SU-DHL-6 (cell line): ENCODE results near the gene TIPARP.

Source experiments
- H2AFZ ChIP-seq: fragments of 200-600 bp; sonication (generic); 2 replicates; pipeline ENCODE4 v1.6.1; 2014; ENCODE audit warnings: low read depth, mild to moderate bottlenecking, moderate library complexity, mixed read lengths, antibody characterized with exemption, low read length; ENCODE audit not compliant: severe bottlenecking
- H3F3A ChIP-seq: fragments of 200-600 bp; shearing (Covaris generic); 2 replicates; pipeline ENCODE4 v1.6.0; 2016; ENCODE audit warnings: antibody characterized with exemption, mild to moderate bottlenecking; ENCODE audit not compliant: insufficient read depth
- H3K27ac ChIP-seq: fragments of 200-600 bp; sonication (generic); 2 replicates; pipeline ENCODE4 v1.5.1; 2016; ENCODE audit warnings: low read depth, mild to moderate bottlenecking, low read length, moderate library complexity, mixed read lengths
- H3K27me3 ChIP-seq: fragments of 200-600 bp; sonication (generic), shearing (Covaris generic); 2 replicates; pipeline ENCODE4 v1.6.0; 2014; ENCODE audit warnings: mild to moderate bottlenecking, low read length
- H3K36me3 ChIP-seq: fragments of 200-600 bp; sonication (generic); 2 replicates; pipeline ENCODE4 v1.6.1; 2014; ENCODE audit warnings: mild to moderate bottlenecking, low read length, mixed read lengths
- H3K4me2 ChIP-seq: fragments of 300-600, 200-600 bp; shearing (Covaris generic), sonication (generic); 2 replicates; pipeline ENCODE4 v1.6.0; 2014; ENCODE audit warnings: low read length, low read depth, mild to moderate bottlenecking; ENCODE audit not compliant: poor library complexity, severe bottlenecking
- H3K4me3 ChIP-seq: fragments of 200-600 bp; sonication (generic); 2 replicates; pipeline ENCODE4 v1.5.1; 2014; ENCODE audit warnings: antibody characterized with exemption, low read length, mild to moderate bottlenecking, mixed read lengths; ENCODE audit not compliant: insufficient read depth, poor library complexity, severe bottlenecking
- H3K79me2 ChIP-seq: fragments of 200-600 bp; sonication (generic); 2 replicates; pipeline ENCODE4 v1.6.1; 2014; ENCODE audit warnings: mild to moderate bottlenecking, low read length, moderate library complexity; ENCODE audit not compliant: insufficient read depth
- H3K9ac ChIP-seq: fragments of 200-600 bp; sonication (generic); 2 replicates; pipeline ENCODE4 v1.7.0; 2014; ENCODE audit warnings: mild to moderate bottlenecking, low read length
- H3K9me2 ChIP-seq: fragments of 200-600 bp; sonication (generic); replicated peaks from 2 replicates; pipeline ENCODE4 v1.6.1; 2014; ENCODE audit warnings: low read length; ENCODE audit not compliant: insufficient read depth
- H3K9me3 ChIP-seq: fragments of 200-600 bp; sonication (generic); 2 replicates; pipeline ENCODE4 v1.6.1; 2014; ENCODE audit warnings: low read length, mixed read lengths; ENCODE audit not compliant: insufficient read depth
- H4K20me1 ChIP-seq: fragments of 200-600 bp; sonication (generic); 2 replicates; pipeline ENCODE4 v1.6.1; 2014; ENCODE audit warnings: low read depth, mild to moderate bottlenecking, antibody characterized with exemption, low read length, moderate library complexity, mixed read lengths
- EZH2phosphoT487 ChIP-seq: fragments of 200-600 bp; sonication (generic), shearing (Covaris generic); conservative IDR thresholded peaks from 2 replicates; pipeline ENCODE4 v1.6.1; 2018; ENCODE audit warnings: mild to moderate bottlenecking, antibody characterized with exemption, low read length, moderate library complexity, mixed read lengths
- TF ChIP-seq, protein P1 (sequence below): fragments of 200-600 bp; sonication (generic); IDR thresholded peaks from one replicate; pipeline ENCODE4 v1.5.1; 2017; ENCODE audit warnings: antibody characterized with exemption, mild to moderate bottlenecking, low read length, moderate library complexity; ENCODE audit not compliant: insufficient read depth, poor library complexity, severe bottlenecking

TIPARP gene

DNA sequence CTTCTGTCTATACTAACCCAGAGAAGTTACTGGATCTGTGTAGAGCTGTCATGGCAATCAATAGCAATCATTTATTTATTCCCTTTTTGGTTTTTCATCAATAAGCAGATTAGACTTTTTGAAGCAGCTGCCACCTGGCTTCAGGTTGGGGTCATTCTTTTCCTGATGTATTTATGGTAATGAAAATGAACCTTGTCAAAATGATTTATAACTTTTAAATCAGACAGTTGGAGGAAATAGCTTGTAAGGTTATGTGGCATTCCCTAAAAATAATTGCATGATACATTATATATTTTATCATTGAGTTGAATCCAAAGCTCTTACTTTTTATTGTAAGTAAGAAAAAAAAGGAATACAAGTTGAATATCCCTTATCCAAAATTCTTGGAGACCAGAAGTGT is 8.6 kb downstream of the TIPARP start:
- H3K4me3 ChIP-seq, result no peak overlapping the region
- peaks cover 76% of the 10 kb centered on the region for H3K36me3 ChIP-seq
- peaks cover 100% of the 10 kb centered on the region for H3K79me2 ChIP-seq
- no peaks in the 10 kb centered on the region for H3K9me3 ChIP-seq
- H3K9ac ChIP-seq, result no peak overlapping the region
- peaks cover 36% of the 10 kb centered on the region; the same call in 1 of the 2 replicates for H3F3A ChIP-seq
- TF ChIP-seq EZH2phosphoT487, result no peak
- TF ChIP-seq, protein P1, sequence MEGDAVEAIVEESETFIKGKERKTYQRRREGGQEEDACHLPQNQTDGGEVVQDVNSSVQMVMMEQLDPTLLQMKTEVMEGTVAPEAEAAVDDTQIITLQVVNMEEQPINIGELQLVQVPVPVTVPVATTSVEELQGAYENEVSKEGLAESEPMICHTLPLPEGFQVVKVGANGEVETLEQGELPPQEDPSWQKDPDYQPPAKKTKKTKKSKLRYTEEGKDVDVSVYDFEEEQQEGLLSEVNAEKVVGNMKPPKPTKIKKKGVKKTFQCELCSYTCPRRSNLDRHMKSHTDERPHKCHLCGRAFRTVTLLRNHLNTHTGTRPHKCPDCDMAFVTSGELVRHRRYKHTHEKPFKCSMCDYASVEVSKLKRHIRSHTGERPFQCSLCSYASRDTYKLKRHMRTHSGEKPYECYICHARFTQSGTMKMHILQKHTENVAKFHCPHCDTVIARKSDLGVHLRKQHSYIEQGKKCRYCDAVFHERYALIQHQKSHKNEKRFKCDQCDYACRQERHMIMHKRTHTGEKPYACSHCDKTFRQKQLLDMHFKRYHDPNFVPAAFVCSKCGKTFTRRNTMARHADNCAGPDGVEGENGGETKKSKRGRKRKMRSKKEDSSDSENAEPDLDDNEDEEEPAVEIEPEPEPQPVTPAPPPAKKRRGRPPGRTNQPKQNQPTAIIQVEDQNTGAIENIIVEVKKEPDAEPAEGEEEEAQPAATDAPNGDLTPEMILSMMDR, result no peak
- no peaks in the 10 kb centered on the region for H3K9me2 ChIP-seq
- H3K27ac ChIP-seq, result no peak overlapping the region
- H3K4me2 ChIP-seq, result peak overlapping the region; percentile 96
- no peak overlapping the region for H2AFZ ChIP-seq
- H4K20me1 ChIP-seq, result peaks cover 96% of the 10 kb centered on the region
- no peaks in the 10 kb centered on the region for H3K27me3 ChIP-seq

DNA sequence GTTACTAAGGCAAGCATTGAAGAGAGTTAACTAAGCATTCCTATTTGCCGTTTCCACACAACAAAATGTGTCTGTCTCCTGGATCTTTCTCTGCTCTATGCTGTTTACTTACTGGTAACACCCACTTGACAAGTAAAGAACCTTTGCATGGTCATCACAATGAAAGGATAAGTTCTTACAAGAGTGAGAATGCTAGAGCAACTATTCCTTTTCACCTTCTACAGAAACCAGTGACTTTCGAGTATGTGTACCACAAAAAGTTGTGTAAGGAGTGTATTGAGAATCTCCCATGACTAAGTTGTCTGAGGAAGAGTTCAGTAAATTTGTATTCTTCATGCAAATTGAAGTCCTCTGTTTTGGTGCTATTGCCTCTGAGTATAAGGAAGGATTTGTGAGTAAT is 10.8 kb downstream of the TIPARP start:
- Histone ChIP-seq H3K4me3 (no peak overlapping the region), H3K79me2 (peaks cover 100% of the 10 kb centered on the region), H3K9me2 (no peaks in the 10 kb centered on the region), H3K27me3 (no peaks in the 10 kb centered on the region), H3F3A (peaks cover 33% of the 10 kb centered on the region; the same call in 1 of the 2 replicates), H3K27ac (peak overlapping the region; percentile 18; the same call in 1 of the 2 replicates), H3K9ac (no peak overlapping the region), H3K4me2 (peak overlapping the region; percentile 14), H3K9me3 (no peaks in the 10 kb centered on the region), H4K20me1 (peaks cover 93% of the 10 kb centered on the region), H2AFZ (no peak overlapping the region), H3K36me3 (peaks cover 62% of the 10 kb centered on the region)
- TF ChIP-seq EZH2phosphoT487, result no peak
- TF ChIP-seq, protein P1, result no peak

DNA sequence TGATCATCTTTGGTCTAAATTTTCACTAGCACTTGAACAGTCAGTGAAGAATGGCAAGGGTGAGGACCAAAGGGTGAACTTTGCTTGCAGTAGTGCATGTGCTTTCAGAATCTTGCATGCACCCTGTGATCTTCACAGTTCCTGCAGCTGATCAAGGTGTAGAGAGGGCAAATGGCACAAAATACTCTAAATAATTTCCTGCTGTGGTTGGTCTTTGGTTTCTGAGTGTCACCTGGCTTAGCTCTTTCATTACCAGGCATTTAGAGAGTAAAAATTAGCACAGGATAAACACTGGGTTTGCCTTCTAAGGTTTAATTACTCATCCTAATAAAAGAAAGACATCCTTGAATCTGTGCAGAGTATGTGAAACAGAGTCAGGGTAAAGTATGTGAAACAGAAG is 11.4 kb downstream of the TIPARP start:
- Histone ChIP-seq H3K27ac (no peak overlapping the region; the same call in 1 of the 2 replicates), H3K4me2 (peak overlapping the region; percentile 14), H3K9ac (no peak overlapping the region), H3K36me3 (peaks cover 57% of the 10 kb centered on the region), H3K27me3 (no peaks in the 10 kb centered on the region), H3K9me3 (no peaks in the 10 kb centered on the region), H3K79me2 (peaks cover 100% of the 10 kb centered on the region), H2AFZ (no peak overlapping the region), H3K4me3 (no peak overlapping the region), H3F3A (peaks cover 28% of the 10 kb centered on the region; the same call in 1 of the 2 replicates), H3K9me2 (no peaks in the 10 kb centered on the region), H4K20me1 (peaks cover 93% of the 10 kb centered on the region)
- TF ChIP-seq, protein P1, result no peak
- no peak for TF ChIP-seq EZH2phosphoT487
